OCI-LY7 (cell line): ENCODE measurements around the gene DUSP2. TPM values are rescaled to one million over a fixed set of nuclear protein-coding genes. Genes with fewer than 3 reads are reported as not detected.

Experiments
- BruUV-seq: library from RNA; stranded (reverse); fragments of 400-500 nt; replicated peaks from 2 replicates; lab custom pipeline; 2021; lab: Mats Ljungman, UMichigan
- CTCF ChIA-PET: fragments of 300-600 bp; sonication (Branson Sonifier 250); formaldehyde crosslinking; loops from one replicate; lab custom pipeline; 2022; ENCODE audit warnings: antibody characterized with exemption; ENCODE audit not compliant: unreplicated experiment; lab: Charles Lee
- POLR2A ChIA-PET: fragments of 300-600 bp; sonication (Branson Sonifier 250); formaldehyde crosslinking; loops from one replicate; lab custom pipeline; 2022; ENCODE audit warnings: antibody characterized with exemption; lab: Charles Lee
- DNase-seq: peaks from one replicate; pipeline ENCODE4 v3.0.0-alpha.2; 2015; ENCODE audit warnings: low spot score
- H2AFZ ChIP-seq: fragments of 200-600 bp; sonication (generic), shearing (Covaris generic); 2 replicates; pipeline ENCODE4 v1.6.1; 2014; ENCODE audit warnings: mild to moderate bottlenecking, antibody characterized with exemption, low read length, moderate library complexity
- H3K27ac ChIP-seq: fragments of 200-600 bp; sonication (generic); 2 replicates; pipeline ENCODE4 v1.5.1; 2014; ENCODE audit warnings: mixed run types, low read depth, mild to moderate bottlenecking, moderate library complexity, low read length, inconsistent platforms; ENCODE audit not compliant: poor library complexity, severe bottlenecking
- H3K36me3 ChIP-seq: fragments of 200-600 bp; sonication (generic); 2 replicates; pipeline ENCODE4 v1.6.1; 2014; ENCODE audit warnings: mild to moderate bottlenecking, antibody characterized with exemption, low read length, moderate library complexity, mixed read lengths; ENCODE audit not compliant: insufficient read depth
- H3K4me1 ChIP-seq: fragments of 200-600 bp; sonication (generic); 2 replicates; pipeline ENCODE4 v1.5.1; 2014; ENCODE audit warnings: mild to moderate bottlenecking, low read length; ENCODE audit not compliant: insufficient read depth, poor library complexity, severe bottlenecking
- H3K4me2 ChIP-seq: fragments of 200-600 bp; sonication (generic); 2 replicates; pipeline ENCODE4 v1.6.1; 2014; ENCODE audit warnings: mild to moderate bottlenecking, low read length
- H3K4me3 ChIP-seq: fragments of 200-600 bp; sonication (generic); 2 replicates; pipeline ENCODE4 v1.5.1; 2014; ENCODE audit warnings: mild to moderate bottlenecking, low read depth, low read length; ENCODE audit not compliant: poor library complexity, severe bottlenecking
- H3K79me2 ChIP-seq: fragments of 200-600 bp; sonication (generic); 2 replicates; pipeline ENCODE4 v1.6.1; 2016; ENCODE audit warnings: low read depth, mild to moderate bottlenecking, low read length, moderate library complexity, mixed read lengths; ENCODE audit not compliant: insufficient read depth
- H3K9me2 ChIP-seq: fragments of 200-600 bp; sonication (generic); 2 replicates; pipeline ENCODE4 v1.6.1; 2016; ENCODE audit warnings: mild to moderate bottlenecking, low read length, mixed read lengths; ENCODE audit not compliant: insufficient read depth
- H3K9me3 ChIP-seq: fragments of 200-600 bp; sonication (generic); 2 replicates; pipeline ENCODE4 v1.6.1; 2014; ENCODE audit warnings: mild to moderate bottlenecking, mixed run types, low read length, mixed read lengths
- H4K20me1 ChIP-seq: fragments of 200-600 bp; sonication (generic); 2 replicates; pipeline ENCODE4 v1.6.1; 2014; ENCODE audit warnings: mild to moderate bottlenecking, antibody characterized with exemption, low read length, moderate library complexity, mixed read lengths; ENCODE audit not compliant: insufficient read depth
- CTCF ChIP-seq: fragments of 200-600 bp; sonication (generic); conservative IDR thresholded peaks from 2 replicates; pipeline ENCODE4 v1.5.1; 2014; ENCODE audit warnings: mild to moderate bottlenecking, antibody characterized with exemption, low read length, moderate library complexity, mixed read lengths
- EZH2phosphoT487 ChIP-seq: fragments of 200-600 bp; sonication (generic); IDR thresholded peaks from 2 replicates; pipeline ENCODE4 v1.6.1; 2018; ENCODE audit warnings: low read depth, borderline replicate concordance, mild to moderate bottlenecking, mixed run types, antibody characterized with exemption, low read length, moderate library complexity, mixed read lengths
- intact Hi-C: fragments of 100-400 bp; cut with micrococcal nuclease; formaldehyde crosslinking; loops from one replicate; pipeline ENCODE4 v1.10.0; 2022; ENCODE audit not compliant: unreplicated experiment
- total RNA-seq, 2 experiments: library from RNA; depleted of rRNA in 1 of 2; stranded (reverse); fragments of >200 nt in 1 of 2; shearing (Covaris generic) in 1 of 2; gene quantifications; 2 replicates each; pipeline ENCODE4 v1.2.3, GENCODE V29; 2014 to 2022

Gene DUSP2
- total RNA-seq, 2 experiments from 2014 or later: 37.3 to 110 TPM

- BruUV-seq: no TSS peak
- Histone ChIP-seq H3K36me3 (no peaks in the 10 kb centered on the region), H3K9me2 (no peaks in the 10 kb centered on the region), H3K4me2 (peak overlapping the region; percentile 46; the same call in 1 of the 2 replicates), H4K20me1 (no peaks in the 10 kb centered on the region), H2AFZ (peak overlapping the region; percentile 27; the same call in 1 of the 2 replicates), H3K4me1 (peaks cover 18% of the 10 kb centered on the region), H3K79me2 (no peaks in the 10 kb centered on the region), H3K9me3 (no peaks in the 10 kb centered on the region), H3K27ac (no peak overlapping the region), H3K4me3 (no peak overlapping the region)
- intact Hi-C loops: no loop called here
- CTCF ChIA-PET: no interaction called here
- no peak for TF ChIP-seq CTCF
- TF ChIP-seq EZH2phosphoT487: no peak
- DNase-seq: peak; percentile 53
- POLR2A ChIA-PET: no interaction called here
These were observed 25.0 kb downstream of the DUSP2 start for GRCh38 chr2:96120091-96120720.

- Histone ChIP-seq H3K27ac (no peak overlapping the region), H3K79me2 (no peaks in the 10 kb centered on the region), H2AFZ (no peak overlapping the region), H3K4me3 (no peak overlapping the region), H3K4me1 (peaks cover 18% of the 10 kb centered on the region), H3K9me3 (no peaks in the 10 kb centered on the region), H3K4me2 (no peak overlapping the region), H3K36me3 (no peaks in the 10 kb centered on the region), H3K9me2 (no peaks in the 10 kb centered on the region), H4K20me1 (no peaks in the 10 kb centered on the region)
- no peak for TF ChIP-seq EZH2phosphoT487
- TF ChIP-seq CTCF: no peak
- intact Hi-C loops: no loop called here
- ChIA-PET POLR2A (no interaction called here), CTCF (no interaction called here)
- DNase-seq: no peak
- BruUV-seq: no TSS peak
These were observed 25.9 kb downstream of the DUSP2 start for GRCh38 chr2:96119389-96119751.

DNA sequence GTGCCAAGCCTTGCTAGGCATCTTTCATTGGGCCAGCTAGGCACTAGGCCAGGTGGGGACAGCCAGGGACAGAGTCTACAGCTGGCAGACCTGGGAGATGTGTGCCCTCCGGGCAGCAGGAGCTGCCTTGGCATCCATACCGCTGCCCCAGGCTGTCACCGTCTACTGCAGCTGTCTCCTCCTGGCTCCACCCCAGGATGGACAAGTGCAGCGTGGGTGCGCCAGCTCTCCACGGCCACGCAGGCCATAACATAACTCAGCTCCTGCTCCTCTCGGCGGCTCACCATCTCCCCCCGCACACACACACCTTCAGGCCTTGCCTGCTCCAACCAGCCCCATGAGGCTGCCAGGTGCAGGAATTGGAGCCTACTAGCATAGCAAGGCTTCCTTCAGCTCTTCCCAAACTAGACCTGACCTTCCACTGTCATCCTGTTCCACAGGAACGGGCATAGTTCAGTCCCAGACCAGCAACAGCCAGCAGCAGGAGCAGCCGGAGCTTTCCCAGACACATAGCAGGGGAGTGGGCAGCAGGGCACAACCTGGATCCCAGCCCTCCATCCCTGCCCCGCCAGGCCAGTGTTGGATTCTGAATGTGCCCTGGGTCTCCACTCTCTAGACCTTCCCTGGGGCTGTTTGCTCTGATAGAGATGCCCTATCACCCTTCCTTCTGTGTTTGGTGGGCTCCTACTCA, 26.4 kb downstream of the DUSP2 start:
- POLR2A ChIA-PET: interaction anchor here (0.6 kb wide), 1 partner anchor 34 kb away, joined by 4 read pairs; no protein-coding TSS in a partner anchor
- intact Hi-C loops: no loop called here
- BruUV-seq: no TSS peak
- Histone ChIP-seq H3K4me2 (no peak overlapping the region), H3K36me3 (no peaks in the 10 kb centered on the region), H4K20me1 (no peaks in the 10 kb centered on the region), H3K9me3 (no peaks in the 10 kb centered on the region), H3K4me1 (peaks cover 18% of the 10 kb centered on the region), H3K4me3 (no peak overlapping the region), H2AFZ (no peak overlapping the region), H3K79me2 (no peaks in the 10 kb centered on the region), H3K9me2 (no peaks in the 10 kb centered on the region), H3K27ac (no peak overlapping the region)
- no peak for DNase-seq
- TF ChIP-seq EZH2phosphoT487: no peak
- CTCF ChIA-PET: no interaction called here
